Loucy (cell line): ENCODE results near the gene SLC6A19.

Experiments used
- CTCF ChIP-seq: fragments of 200-600 bp; sonication (generic); conservative IDR thresholded peaks from 2 replicates; pipeline ENCODE4 v1.5.1; 2014; ENCODE audit warnings: mild to moderate bottlenecking, antibody characterized with exemption, low read length
- EZH2phosphoT487 ChIP-seq: fragments of 200-600 bp; IDR thresholded peaks from 2 replicates; pipeline ENCODE4 v1.6.1; 2018; ENCODE audit warnings: antibody characterized with exemption, mild to moderate bottlenecking, moderate library complexity, borderline replicate concordance

DNA sequence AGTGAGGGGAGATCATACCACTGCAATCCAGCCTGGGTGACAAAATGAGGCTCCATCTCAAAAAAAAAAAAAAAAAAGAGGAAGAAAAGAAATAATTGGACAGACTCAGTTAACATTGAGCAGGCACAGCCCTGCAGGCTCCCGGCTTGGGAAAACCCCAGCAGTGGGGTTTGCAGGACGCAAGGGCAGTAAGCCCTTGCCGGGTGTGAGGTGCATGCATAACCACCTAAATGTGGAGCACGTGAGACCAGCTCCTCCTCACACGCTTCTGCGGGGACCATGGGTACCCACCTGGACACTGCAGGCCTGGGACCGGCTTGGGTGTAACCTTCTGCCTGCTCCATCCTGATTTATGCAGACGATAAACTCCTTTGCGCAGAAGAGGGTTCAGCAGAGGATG lies 19.0 kb downstream of the SLC6A19 start:
- TF ChIP-seq CTCF = no peak
- no peak for TF ChIP-seq EZH2phosphoT487
